GM18526 (cell line): Measurements from ENCODE around the gene CABP4.

Experiments used
- POLR2A ChIP-seq: IDR thresholded peaks from 3 replicates; pipeline ENCODE4 v1.6.1; 2011; ENCODE audit not compliant: insufficient read length; ENCODE audit errors: extremely low read depth

The CABP4 gene

DNA sequence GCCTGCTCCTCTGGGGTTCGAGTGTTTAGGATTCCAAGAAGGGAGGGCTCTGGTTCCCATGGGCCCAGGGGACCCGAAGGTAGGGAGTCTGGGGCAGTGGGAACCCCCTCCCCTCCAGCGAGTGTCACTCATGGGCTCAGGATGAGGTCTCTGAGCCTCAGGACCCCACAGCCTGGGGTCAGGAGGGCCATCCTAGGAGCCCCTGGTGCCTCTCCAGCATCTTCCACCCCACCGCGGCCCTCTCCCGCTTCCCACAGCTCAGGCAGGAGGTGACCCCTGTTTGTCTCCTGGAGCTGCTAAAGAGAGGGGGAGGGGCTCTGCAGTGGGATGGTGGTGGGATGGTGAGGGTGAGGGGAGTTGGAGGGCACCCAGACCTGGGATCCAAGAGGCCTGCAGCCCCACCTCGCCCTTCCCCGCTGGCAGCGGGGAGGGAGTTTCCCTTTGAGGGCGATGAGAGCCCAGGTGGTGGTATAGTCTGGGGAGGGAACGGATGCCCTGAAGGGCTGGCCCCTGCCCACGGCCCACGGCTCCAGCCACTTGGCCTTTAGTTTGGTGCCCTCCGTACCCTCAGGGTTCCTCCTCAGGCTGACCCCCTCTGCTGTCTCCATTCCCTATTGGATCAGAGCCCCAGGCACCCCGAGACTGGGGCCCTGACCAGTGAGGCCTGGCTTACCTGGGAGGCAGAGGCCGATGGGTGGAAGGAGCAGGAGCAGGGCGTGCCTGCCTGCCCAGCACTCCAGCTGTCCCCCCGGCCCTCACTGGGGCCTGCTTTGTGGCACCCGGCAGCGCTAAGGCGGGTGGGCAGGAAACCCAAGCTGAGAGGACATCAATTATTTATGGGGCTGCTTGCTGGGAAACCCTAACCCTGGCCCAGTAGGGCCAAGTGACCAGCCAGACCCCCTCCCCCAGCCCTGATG is 1.1 kb upstream of the CABP4 start:
- TF ChIP-seq POLR2A = no peak

DNA sequence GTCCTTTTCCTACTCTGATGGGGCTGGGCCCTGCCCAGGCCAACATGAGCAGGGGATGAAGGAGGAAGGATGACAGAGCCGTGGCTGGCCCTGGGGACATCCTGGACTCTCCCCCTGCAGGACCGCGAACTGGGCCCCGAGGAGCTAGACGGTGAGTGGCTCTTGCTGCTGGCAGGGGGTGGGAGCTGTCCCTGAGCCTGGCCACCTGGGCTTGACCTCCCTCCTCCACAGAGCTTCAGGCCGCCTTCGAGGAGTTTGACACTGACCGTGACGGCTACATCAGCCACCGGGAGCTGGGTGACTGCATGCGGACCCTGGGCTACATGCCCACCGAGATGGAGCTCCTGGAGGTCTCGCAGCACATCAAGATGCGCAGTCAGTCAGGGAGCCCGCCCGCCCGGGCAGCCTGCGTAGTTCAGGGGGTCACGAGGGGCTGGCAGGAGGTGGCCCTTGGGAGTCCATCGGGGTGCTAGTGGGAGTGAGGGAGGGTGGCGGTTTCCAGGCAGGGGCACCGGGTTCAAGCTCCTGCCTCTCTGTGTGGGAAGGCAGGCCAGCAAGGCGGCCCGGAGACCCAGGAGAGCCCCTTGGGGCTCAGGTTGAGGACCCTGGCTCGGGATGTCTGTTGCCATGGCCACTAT is 1.0 kb downstream of the CABP4 start:
- TF ChIP-seq POLR2A = no peak

DNA sequence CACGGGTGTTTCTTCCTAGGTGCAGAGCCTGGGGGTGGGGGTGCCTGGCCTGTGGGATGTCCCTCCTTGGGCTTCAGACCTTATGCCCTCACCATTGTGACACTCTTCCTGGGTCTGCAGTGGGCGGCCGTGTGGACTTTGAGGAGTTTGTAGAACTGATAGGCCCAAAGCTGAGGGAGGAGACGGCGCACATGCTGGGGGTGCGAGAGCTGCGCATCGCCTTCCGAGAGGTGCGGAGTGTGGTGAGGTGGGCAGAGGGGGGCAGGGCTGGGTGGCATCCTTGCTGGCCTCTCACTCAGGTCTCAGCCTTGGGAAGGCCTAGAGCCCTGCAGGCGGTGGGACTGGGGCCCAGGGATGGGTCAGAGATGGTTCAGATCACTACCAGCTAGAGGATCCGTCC is 2.3 kb downstream of the CABP4 start:
- no peak for TF ChIP-seq POLR2A

DNA sequence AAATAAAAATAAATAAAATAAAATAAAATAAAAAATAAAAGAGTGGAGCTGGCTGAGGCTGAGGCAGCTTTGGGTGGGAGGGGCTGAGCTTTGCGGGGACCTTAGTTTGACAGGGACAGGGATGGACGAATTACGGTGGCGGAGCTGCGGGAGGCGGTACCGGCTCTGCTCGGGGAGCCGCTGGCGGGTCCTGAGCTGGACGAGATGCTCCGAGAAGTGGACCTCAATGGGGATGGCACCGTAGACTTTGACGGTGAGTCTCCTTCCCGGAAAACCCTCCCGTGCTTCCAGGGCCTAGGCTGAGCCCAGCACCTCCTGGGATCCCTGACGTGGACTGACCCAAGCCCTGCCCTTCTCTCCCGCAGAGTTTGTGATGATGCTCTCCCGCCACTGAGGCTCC is 3.1 kb downstream of the CABP4 start:
- no peak for TF ChIP-seq POLR2A

DNA sequence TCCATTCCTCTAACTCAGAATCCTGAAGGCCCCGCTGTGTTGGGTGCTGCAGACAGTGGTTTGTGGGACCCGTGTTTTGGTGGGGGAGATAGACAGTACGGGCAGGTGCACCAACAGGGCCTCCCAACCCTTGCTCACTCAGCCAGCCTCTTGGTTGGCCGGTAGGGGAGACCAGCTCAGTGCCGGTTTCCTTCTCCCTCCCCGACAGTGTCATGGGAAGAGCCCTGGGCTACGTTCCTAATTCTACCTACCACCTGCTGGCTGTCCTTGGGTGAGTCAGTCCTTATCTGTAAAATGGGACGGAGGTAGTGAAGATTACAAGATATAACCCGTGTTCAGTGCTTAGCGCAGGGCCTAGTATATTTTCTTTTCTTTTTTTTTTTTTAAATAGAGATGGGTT is 8.0 kb downstream of the CABP4 start:
- TF ChIP-seq POLR2A = no peak

DNA sequence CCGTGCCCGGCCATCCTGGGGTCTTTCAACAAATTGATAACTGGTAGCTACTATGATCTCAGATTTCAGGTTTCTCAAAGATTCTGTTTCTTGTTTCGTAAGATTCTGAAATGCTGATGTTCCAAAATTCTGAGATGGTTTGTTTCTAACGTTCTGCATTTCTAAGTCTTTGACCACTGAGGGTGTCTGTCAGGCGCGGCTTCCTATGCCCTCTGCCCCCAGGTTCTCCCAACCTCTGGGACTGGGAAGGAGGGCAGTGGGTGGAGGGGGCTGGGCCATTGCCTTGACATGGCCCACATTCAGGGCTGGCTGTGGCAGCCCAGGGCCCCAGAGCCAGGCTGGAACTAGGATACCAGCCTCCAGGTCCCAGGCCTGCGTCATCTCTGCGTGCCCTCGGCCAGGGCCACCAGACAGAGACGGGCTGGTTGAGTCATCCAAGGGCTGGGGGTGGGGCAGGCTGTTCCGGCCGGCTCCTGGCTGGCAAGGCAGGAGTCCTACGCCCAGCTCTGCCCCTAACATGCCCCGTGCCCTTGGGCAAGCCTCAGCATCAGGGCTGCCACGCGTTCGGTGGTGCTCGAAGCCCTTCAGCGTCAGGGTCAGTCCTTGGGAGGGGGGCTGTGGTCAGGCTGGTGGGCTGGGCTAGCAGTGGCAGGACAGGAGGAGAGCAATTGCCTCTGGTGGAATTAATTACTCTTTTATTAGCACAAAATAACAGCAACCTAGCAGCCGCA is 8.7 kb downstream of the CABP4 start:
- TF ChIP-seq POLR2A = no peak

DNA sequence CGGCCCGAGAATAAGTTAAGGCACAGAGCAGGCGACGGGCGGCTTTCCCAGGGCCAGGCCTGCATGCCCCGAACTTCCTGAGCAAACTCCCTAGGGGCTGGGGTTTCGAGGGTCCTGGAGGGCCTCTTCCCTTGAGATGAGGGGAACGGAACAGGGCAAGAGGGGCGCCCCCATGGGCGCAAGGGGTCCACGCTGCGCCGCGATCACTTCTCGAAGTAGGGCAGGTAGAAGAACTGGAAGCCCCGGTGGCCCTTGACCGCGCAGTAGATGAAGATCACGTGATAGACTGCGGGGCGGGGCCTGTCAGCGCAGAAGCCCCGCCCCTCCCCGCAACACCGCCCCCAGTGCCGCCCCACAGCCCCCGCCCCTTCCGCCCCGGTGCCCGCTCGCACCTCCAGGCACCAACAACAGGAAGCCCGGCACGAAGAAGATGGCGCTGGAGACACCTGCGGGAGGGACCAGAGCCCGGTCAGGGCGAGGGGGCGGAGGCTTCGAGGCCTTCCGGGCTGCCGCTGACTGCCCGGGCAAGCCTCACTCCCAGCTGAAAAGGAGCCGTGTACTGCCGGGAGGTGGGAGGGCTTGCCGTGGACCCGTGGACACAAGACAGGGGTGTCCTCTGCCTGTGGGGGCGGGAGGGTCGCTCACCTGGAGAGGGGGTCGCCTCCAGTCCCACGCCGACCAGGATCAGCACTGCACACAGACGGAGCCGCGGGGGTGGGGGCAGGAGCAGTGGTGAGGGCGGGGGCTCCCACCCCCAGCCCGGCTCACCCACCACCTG is 9.4 kb downstream of the CABP4 start:
- peak; percentile 80 for TF ChIP-seq POLR2A

DNA sequence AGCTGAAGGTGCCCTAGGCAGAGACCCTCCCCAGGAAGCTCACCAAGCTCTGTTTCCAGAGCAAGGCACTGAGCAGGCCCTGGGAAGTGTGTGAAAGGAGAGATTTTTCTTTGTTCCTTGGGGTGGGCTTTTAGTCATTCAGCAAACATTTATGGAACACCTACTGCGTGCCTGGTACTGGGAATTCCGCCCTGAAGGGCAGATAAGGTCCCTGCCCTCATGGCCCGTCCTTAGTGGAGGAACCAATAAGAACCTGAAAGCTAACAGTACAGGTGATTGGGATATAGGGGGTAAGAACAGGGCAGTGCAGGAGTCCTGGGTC is 10.0 kb downstream of the CABP4 start:
- no peak for TF ChIP-seq POLR2A

DNA sequence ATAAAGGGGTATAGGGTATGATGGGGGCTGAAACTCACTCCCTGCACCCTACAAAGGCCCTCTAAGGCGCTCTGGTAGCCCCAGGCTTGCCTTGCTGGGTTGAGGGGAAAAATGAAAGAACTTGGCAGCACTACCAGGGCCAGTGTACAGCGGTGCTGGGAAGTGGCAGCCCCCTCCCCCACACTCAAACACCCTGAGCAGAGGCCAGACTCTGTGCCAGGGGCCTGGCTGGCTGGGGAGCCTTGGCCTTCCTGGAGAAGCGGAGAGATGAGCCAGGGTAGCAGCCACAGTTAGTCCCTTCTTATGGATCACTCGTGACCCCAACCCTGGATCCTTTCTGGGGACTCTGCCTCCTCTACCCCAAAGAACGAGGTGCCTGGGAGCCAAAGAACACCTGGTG is 11.2 kb downstream of the CABP4 start:
- no peak for TF ChIP-seq POLR2A

DNA sequence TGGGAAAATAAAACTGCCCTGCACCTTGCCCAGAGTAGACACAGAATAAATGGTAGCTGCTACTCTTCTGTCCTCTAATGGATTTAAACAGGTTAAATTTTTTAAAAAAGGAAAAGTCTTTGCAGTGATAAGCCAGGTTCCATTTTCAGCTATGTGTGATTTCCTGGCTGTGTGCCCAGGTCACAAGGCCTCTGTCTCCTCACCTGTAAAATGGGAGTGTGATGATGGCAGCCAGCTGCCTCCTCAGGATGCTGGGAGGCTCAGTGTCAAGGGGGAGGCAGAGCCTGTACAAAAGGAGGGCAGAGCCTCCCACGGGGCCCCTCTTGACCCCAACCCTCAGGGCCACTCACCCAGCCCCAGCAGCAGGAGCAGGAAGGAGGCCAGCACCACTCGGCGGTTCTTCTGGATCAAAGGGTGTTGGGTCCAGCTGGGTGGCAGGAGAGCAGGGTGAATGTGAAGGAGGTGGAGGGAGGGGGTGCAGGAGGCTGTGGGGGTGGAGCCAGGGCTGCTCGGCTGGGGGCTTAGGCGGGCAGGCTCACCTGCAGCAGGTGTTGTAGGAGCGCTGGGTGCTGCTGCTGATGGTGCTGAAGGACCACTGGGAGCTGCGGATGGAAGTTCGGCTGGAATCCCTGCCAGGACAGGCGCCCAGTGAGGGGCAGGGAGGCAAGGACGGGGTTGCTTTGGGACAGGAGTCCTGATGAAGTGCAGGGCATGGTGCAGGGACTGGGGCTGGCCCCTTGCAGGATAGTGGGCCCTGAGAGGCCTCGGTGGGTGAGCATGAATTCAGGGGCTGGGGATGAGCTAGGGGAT is 12.0 kb downstream of the CABP4 start:
- TF ChIP-seq POLR2A = no peak

DNA sequence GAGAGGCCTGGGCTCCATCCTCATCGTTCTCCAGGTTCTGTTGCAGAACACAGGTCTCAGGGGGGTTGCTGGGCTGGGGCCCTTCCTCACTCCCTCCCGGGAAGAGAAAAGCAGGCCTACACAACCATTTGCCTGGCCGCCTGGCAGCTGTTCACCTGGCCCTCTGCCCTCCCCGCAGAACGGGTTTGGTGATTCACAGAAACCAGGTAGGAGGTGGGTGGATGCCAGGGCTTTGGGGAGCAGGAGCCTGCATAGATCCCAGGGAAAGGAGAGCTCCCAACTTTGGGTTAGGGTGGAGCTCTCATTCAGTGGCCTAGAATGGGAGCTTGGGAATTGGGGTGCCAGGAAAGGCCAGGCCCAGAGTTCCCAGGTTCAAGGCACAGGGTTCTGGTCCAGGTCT is 12.9 kb downstream of the CABP4 start:
- TF ChIP-seq POLR2A = no peak

DNA sequence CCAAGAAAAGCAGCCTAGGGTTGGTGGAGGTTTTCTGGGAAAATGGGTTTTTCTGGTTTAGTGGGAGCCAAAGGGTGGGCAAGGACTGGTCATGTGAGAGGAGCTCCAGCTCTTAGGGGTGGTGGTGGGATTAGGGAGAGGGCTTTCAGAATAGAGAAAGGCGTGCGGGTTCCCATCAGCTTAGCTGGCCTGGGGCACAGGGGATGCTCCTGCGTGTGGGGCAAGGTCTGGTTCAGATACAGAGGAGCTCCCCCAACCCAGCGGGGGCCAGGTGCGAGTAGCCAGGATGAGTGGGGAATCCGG is 13.3 kb downstream of the CABP4 start:
- no peak for TF ChIP-seq POLR2A

DNA sequence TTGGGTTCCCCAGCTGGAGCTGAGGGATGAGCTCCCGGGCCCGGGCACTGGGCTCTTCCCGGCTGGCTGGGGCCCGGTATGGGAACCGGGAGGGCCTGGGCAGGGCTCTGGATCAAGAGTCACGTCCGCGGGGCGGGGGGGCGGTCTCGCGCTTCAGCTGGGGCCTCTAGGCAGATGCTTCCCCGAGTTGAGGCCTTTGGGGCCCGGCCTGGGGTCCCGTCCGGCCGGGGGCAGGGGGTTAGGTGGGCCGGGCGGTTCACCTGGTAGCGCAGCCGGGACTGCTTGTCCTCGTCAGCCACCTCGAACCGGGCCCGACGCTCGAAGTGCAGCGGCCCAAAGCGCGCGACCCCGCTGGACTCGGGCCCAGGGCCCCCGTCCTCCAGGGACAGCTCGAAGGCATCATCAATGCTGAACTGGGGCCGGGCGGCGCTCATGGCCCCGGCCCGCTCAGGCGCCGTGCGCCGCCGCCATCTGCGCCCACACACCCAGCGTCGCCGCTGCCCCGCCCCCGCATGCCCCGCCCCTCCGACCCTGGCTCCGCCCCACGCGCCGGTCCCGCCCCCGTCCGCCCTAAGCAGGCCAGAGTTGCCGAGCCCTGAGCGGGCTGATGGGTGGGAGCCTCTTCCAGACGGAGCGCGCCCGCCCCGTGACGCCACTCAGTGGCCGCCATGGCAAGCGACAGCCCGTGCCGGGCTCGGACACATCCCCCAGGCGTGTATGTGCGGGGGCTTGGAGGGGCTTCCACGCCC is 13.8 kb downstream of the CABP4 start, which contains the start of gene TMEM134:
TMEM134 (minus strand) TSS at position 493 of the 749 bp plus-strand sequence; CDS start at position 434, 59 bp downstream.
- peak; percentile 85 for TF ChIP-seq POLR2A

DNA sequence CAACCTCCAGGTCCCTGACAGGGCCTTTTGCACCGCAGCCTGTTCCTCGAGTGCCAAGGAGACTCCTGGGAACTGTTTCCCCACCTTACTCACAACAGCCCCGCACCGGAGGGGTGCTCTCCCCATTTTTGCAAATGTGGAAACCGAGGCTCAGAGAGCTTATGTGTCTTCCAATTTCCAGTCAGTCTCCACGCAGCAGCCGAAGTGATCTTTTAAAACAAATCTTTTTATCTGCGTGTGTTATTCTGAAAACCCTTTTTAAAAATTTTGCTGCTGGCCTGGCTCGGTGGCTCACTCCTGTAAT is 14.3 kb downstream of the CABP4 start:
- TF ChIP-seq POLR2A = no peak
